Lung (tissue), 12 donors: ENCODE results near the gene USP21. TPM values are rescaled to one million over a fixed set of nuclear protein-coding genes. Genes with fewer than 3 reads are reported as not detected.

Source experiments
- ATAC-seq: fragments of 200-7000 bp; cut with Tn5 transposase; one replicate; pipeline ENCODE4 v1.9.1; 2020; ENCODE audit warnings: moderate number of reproducible peaks; ENCODE audit not compliant: insufficient read depth, low FRiP score
- DNase-seq, 3 donors: peaks; one replicate each; pipeline ENCODE4 v3.0.0-alpha.2; 2013 to 2017
- H3K27ac ChIP-seq, 2 donors: one replicate each; pipeline ENCODE4 v1.5.1; 2013; ENCODE audit warnings: mild to moderate bottlenecking in 2 of 2, moderate library complexity in 2 of 2, control low read depth in 1 of 2, inconsistent platforms in 1 of 2, low read depth in 1 of 2, low read length in 1 of 2
- H3K27me3 ChIP-seq, 3 donors: one replicate each; pipeline ENCODE4 v1.5.1; 2013; ENCODE audit warnings: low read length in 2 of 3; ENCODE audit not compliant: control insufficient read depth in 3 of 3, insufficient read depth in 3 of 3
- H3K36me3 ChIP-seq, 4 donors: one replicate each; pipeline ENCODE4 v1.5.1; 2013; ENCODE audit warnings: low read length in 4 of 4, mild to moderate bottlenecking in 1 of 4, moderate library complexity in 1 of 4; ENCODE audit not compliant: control insufficient read depth in 4 of 4, insufficient read depth in 4 of 4
- H3K4me1 ChIP-seq, 5 donors: one replicate each; pipeline ENCODE4 v1.5.1; 2013; ENCODE audit warnings: low read length in 5 of 5, mild to moderate bottlenecking in 2 of 5, moderate library complexity in 1 of 5; ENCODE audit not compliant: control insufficient read depth in 5 of 5, insufficient read depth in 5 of 5
- H3K4me3 ChIP-seq: one replicate; pipeline ENCODE4 v1.5.1; 2013; ENCODE audit warnings: mild to moderate bottlenecking, control low read depth, moderate library complexity
- H3K9ac ChIP-seq, 2 donors: one replicate each; pipeline ENCODE4 v1.5.1; 2013; ENCODE audit warnings: low read length in 2 of 2, control low read depth in 1 of 2; ENCODE audit not compliant: insufficient read depth in 1 of 2
- H3K9me3 ChIP-seq, 4 donors: one replicate each; pipeline ENCODE4 v1.5.1; 2013; ENCODE audit warnings: low read length in 3 of 4, mild to moderate bottlenecking in 1 of 4, moderate library complexity in 1 of 4; ENCODE audit not compliant: control insufficient read depth in 4 of 4, insufficient read depth in 3 of 4
- WGBS, 2 donors: extraction: QIAGEN DNeasy Blood & Tissue Kit; methylation state at CpG; one replicate each; pipeline ENCODE4 v1.1.7; 2013; 5-methylcytosine and 5-hydroxymethylcytosine counted together
- polyA plus RNA-seq, 2 donors: library from polyadenylated mRNA; stranded (reverse); fragments of 200-250 nt; gene quantifications; one replicate each; pipeline ENCODE4 v1.2.1, GENCODE V29; 2013
- total RNA-seq, 2 donors: library from RNA; depleted of rRNA in 1 of 2; stranded (reverse); fragments of >200 nt in 1 of 2; gene quantifications; one replicate each; pipeline ENCODE4 v1.2.1, GENCODE V29; 2014 to 2021
- TF ChIP-seq, protein P1 (sequence below): IDR thresholded peaks from 2 replicates; pipeline ENCODE4 v1.5.1; 2012; ENCODE audit warnings: mild to moderate bottlenecking; ENCODE audit errors: control extremely low read depth, extremely low read depth
- donor health status: control.
- donor health status: control.
- donor health status: Bipolar disorder and iron deficiency.
- donor health status: healthy.
- donor health status: DM: yes; HTN: yes; CAD: no.

The USP21 gene
- total and polyA plus RNA-seq, 4 donors: 18.2 to 28.6 (median 21.2) TPM

- Histone ChIP-seq H3K9ac (peak overlapping the region; percentile 21 to 73), H3K9me3 (no peaks in the 10 kb centered on the region), H3K4me1 (peaks cover 0 to 65% (median 37%) of the 10 kb centered on the region in 5 donors), H3K27me3 (no peaks in the 10 kb centered on the region), H3K4me3 (peak overlapping the region; percentile 15), H3K36me3 (peaks cover 0 to 5% (median under 1%) of the 10 kb centered on the region in 4 donors), H3K27ac (peak overlapping the region; percentile 37 to 38)
- DNase-seq (peak; percentile 63 to 75 (median 69)), ATAC-seq (no peak)
- WGBS, 2 donors: 47 to 59% methylated on average over 20 of the region's 20 CpGs
- TF ChIP-seq, protein P1, sequence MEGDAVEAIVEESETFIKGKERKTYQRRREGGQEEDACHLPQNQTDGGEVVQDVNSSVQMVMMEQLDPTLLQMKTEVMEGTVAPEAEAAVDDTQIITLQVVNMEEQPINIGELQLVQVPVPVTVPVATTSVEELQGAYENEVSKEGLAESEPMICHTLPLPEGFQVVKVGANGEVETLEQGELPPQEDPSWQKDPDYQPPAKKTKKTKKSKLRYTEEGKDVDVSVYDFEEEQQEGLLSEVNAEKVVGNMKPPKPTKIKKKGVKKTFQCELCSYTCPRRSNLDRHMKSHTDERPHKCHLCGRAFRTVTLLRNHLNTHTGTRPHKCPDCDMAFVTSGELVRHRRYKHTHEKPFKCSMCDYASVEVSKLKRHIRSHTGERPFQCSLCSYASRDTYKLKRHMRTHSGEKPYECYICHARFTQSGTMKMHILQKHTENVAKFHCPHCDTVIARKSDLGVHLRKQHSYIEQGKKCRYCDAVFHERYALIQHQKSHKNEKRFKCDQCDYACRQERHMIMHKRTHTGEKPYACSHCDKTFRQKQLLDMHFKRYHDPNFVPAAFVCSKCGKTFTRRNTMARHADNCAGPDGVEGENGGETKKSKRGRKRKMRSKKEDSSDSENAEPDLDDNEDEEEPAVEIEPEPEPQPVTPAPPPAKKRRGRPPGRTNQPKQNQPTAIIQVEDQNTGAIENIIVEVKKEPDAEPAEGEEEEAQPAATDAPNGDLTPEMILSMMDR: no peak
Measured at GRCh38 chr1:161198194-161198896, 39.0 kb downstream of the USP21 start.

- H3K4me1 ChIP-seq: peaks cover 5 to 69% (median 40%) of the 10 kb centered on the region in 5 donors
- WGBS, 2 donors: 69 to 81% methylated on average over 11 of the region's 11 CpGs
- peaks cover 0 to 6% (median 3%) of the 10 kb centered on the region in 4 donors for H3K36me3 ChIP-seq
- DNase-seq (peak; percentile 86 to 94 (median 90)), ATAC-seq (peak; percentile 1)
- peak within 1 kb of the TSS; percentile 15 for H3K4me3 ChIP-seq
- H3K27ac ChIP-seq: peak within 1 kb of the TSS; percentile 94 to 99
- H3K9ac ChIP-seq: peak within 1 kb of the TSS; percentile 21 to 73
- TF ChIP-seq, protein P1: no peak
- H3K27me3 ChIP-seq: no peaks in the 10 kb centered on the region
- H3K9me3 ChIP-seq: no peaks in the 10 kb centered on the region
Measured at GRCh38 chr1:161198897-161199431, 39.7 kb downstream of the USP21 start, which contains the start of gene ADAMTS4. TSS of gene ADAMTS4 (minus strand) at chr1:161199054. CDS start at chr1:161198627, 427 bp downstream.

DNA sequence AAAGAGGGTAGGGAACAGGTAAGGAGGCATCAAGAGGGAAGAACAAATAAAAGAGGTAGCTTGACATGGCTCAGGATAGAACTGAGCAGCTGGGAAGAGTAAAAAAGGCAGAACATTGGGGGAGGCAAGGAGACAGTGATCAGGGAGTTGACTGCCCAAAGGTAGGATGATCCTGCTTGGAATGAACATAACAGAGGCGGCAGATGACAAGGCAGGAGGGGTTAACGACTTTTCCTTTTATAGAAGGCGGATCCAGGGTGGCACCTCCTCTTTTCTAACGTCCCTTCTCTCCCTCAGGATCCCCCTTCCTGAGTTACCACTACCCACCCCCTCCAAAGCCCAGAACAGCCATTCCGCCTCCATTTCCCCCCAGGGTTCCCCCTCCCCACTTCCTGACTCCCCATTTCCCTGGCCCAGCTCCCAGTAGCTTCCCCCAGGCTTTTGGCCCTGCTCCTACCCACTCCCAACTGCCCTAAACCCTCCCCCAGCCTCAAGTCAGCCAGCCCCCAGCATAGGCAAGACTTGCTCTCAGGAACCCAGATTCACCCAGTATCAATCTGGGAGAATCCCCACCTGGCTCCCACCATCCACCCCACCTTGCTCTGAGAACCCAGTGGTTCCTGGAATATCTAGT is 40.3 kb downstream of the USP21 start:
- TF ChIP-seq, protein P1: no peak
- Histone ChIP-seq H3K4me1 (peaks cover 6 to 69% (median 40%) of the 10 kb centered on the region in 5 donors), H3K9me3 (no peaks in the 10 kb centered on the region), H3K9ac (peak overlapping the region in 1 of 2 donors; percentile 64), H3K27ac (peak overlapping the region; percentile 94 to 99), H3K27me3 (no peaks in the 10 kb centered on the region), H3K4me3 (no peak overlapping the region), H3K36me3 (peaks cover 0 to 6% (median 4%) of the 10 kb centered on the region in 4 donors)
- DNase-seq: peak in 2 of 3 donors; percentile 39 to 72
- WGBS, 2 donors: 48 to 76% methylated on average over 4 to 5 of the region's 5 CpGs
- ATAC-seq: no peak
